Stimulated activated CD4-positive, alpha-beta T cell treated with anti-CD3 and anti-CD28 coated beads, Interleukin-4, amount 100 ng/mL, for 4 hours (primary cell): ENCODE results near the gene NT5C2.

Source experiments
- DNase-seq, 2 experiments: peaks; one replicate each; pipeline ENCODE4 v3.0.0-alpha.2; 2020

NT5C2 gene

GRCh38 chr10:103120546-103120945 is 72.5 kb downstream of the NT5C2 start:
- DNase-seq = no peak

- DNase-seq = no peak
Observed at GRCh38 chr10:103117247-103117646, 75.8 kb downstream of the NT5C2 start.

- DNase-seq = no peak
Observed at GRCh38 chr10:103114876-103115275, 78.2 kb downstream of the NT5C2 start.

GRCh38 chr10:103111918-103112877 is 80.9 kb downstream of the NT5C2 start:
- no peak for DNase-seq

- DNase-seq = no peak
Observed at GRCh38 chr10:103111031-103111917, 81.8 kb downstream of the NT5C2 start.

- DNase-seq = no peak
Observed at GRCh38 chr10:103110407-103110806, 82.7 kb downstream of the NT5C2 start.

- no peak for DNase-seq
Observed at GRCh38 chr10:103109821-103110220, 83.3 kb downstream of the NT5C2 start.

- no peak for DNase-seq
Observed at GRCh38 chr10:103106539-103106938, 86.5 kb downstream of the NT5C2 start.

GRCh38 chr10:103105462-103105861 is 87.6 kb downstream of the NT5C2 start:
- no peak for DNase-seq

GRCh38 chr10:103104721-103105120 is 88.4 kb downstream of the NT5C2 start:
- DNase-seq = no peak

- DNase-seq = no peak
Observed at GRCh38 chr10:103103989-103104388, 89.1 kb downstream of the NT5C2 start.

GRCh38 chr10:103102195-103102594 is 90.9 kb downstream of the NT5C2 start:
- DNase-seq = no peak

GRCh38 chr10:103100620-103101019 is 92.5 kb downstream of the NT5C2 start:
- no peak for DNase-seq

- DNase-seq = no peak
Observed at GRCh38 chr10:103098240-103098639, 94.8 kb downstream of the NT5C2 start.

- DNase-seq = no peak
Observed at GRCh38 chr10:103096130-103096529, 96.9 kb downstream of the NT5C2 start.

- DNase-seq = no peak
Observed at GRCh38 chr10:103095005-103095404, 98.1 kb downstream of the NT5C2 start.

GRCh38 chr10:103090911-103091310 is 102.2 kb downstream of the NT5C2 start:
- DNase-seq = no peak

GRCh38 chr10:103089493-103089892 is 103.6 kb downstream of the NT5C2 start:
- DNase-seq = no peak

- no peak for DNase-seq
Observed at GRCh38 chr10:103086799-103087198, 106.3 kb downstream of the NT5C2 start.

GRCh38 chr10:103086261-103086660 is 106.8 kb downstream of the NT5C2 start:
- DNase-seq = no peak

- no peak for DNase-seq
Observed at GRCh38 chr10:103083977-103084320, 109.1 kb downstream of the NT5C2 start.

GRCh38 chr10:103083266-103083976 is 109.7 kb downstream of the NT5C2 start:
- DNase-seq = no peak

- DNase-seq = no peak
Observed at GRCh38 chr10:103082683-103083082, 110.4 kb downstream of the NT5C2 start.
